Fibroblast of mammary gland (primary cell): Measurements from ENCODE around the gene SLC2A1.

Experiments used
- DNase-seq: peaks from one replicate; pipeline ENCODE4 v3.0.0-alpha.2; 2010; ENCODE audit warnings: low read depth
- H3K4me3 ChIP-seq: 2 replicates; pipeline ENCODE4 v1.5.1; 2011; ENCODE audit warnings: low read depth, mild to moderate bottlenecking, low read length, moderate library complexity; ENCODE audit not compliant: control insufficient read depth
- CTCF ChIP-seq: conservative IDR thresholded peaks from 2 replicates; pipeline ENCODE4 v1.5.1; 2011; ENCODE audit warnings: low read depth, low read length, inconsistent platforms; ENCODE audit not compliant: control insufficient read depth, insufficient read depth

The SLC2A1 gene

DNA sequence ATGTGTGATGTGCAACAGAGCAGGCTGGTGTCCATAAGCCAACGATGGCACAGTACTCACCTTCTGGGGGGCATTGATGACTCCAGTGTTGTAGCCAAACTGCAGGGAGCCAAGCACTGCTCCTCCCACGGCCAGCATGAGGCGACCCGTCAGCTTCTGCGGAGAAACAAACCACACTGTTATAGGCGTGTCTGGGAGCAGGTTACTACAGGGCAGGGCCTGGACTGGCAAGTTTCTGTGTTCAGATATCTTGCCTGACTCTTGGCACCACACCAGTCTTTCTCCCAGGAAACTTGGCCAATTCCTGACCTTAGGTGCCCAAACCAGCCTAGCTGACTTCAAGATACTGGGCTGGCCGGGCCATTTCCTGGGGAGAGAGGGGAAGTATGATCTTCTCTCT is 15.5 kb downstream of the SLC2A1 start:
- DNase-seq: no peak
- no peak overlapping the region for H3K4me3 ChIP-seq
- TF ChIP-seq CTCF: no peak

DNA sequence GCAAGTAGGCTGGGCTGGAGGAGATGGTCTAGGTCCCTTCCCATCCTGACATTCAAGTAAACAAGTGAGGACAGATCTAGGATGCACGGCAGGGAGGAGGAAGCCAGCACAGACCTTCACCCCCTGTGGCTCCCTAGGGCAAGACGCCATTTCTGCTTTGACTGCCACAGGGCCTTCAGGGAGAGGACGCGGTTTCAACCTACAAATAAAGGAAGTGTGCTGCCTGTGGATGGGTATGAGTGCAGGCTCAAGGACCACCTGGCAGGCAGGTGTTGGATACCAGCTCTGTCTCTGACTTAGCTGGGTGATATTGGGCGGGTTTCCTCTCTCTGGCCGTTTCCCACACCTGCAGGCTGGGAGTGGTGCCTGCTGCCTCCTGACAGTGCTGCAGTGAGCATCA is 16.2 kb downstream of the SLC2A1 start:
- no peak for DNase-seq
- H3K4me3 ChIP-seq: no peak overlapping the region
- no peak for TF ChIP-seq CTCF

DNA sequence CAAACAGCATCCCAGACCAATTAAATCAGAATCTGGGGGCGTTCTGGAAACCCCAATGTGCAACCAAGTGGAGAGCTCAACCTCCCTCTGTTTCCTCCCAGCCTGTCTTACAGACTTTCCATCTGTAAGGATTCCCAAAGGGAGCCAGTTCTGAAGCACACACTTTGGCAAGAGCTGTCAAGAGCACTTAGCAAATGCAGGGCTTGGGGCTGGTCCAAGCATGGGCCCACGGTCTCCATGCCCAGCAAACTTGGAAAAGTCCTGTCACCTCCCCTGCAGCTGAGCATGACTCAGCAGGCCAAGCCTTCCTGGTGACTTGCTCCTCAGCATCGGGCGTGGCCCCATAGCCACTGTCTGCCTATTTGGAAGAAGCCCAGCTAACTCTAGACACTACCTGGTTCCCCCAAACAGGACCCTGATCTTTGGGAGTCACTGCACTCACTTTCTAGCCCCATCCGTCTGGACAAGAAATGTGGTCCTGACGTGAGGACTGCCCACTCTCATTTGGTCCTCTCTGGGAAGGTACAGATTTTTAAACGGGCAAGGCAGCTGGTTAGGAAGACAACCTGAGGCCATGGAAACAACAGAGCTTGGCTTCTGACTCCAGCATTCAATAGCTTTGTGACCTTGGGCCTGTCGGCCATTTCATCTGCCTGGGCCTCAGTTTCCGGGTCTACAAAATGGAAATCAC is 16.9 kb downstream of the SLC2A1 start:
- TF ChIP-seq CTCF: no peak
- DNase-seq: peak; percentile 88
- H3K4me3 ChIP-seq: no peak overlapping the region

GRCh38 chr1:42940851-42941639 is 17.6 kb downstream of the SLC2A1 start:
- H3K4me3 ChIP-seq: no peak overlapping the region
- DNase-seq: peak; percentile 92

GRCh38 chr1:42938645-42939615 is 19.7 kb downstream of the SLC2A1 start:
- no peak for TF ChIP-seq CTCF
- no peak overlapping the region for H3K4me3 ChIP-seq
- DNase-seq: no peak

More at GRCh38 chr1:42940851-42941639, 17.6 kb downstream of the SLC2A1 start:
- TF ChIP-seq CTCF: no peak
